ENCODE data around the gene BACH2. TPM values are rescaled to one million over a fixed set of nuclear protein-coding genes. Genes with fewer than 3 reads are reported as not detected.

Gene BACH2
- total and polyA plus RNA-seq, 10 of the 15 experiments (the other 5 are each of a cell fraction or from before 2014, with no cell fraction given), result 0.03 to 0.28 (median 0.04) TPM; not detected in 3

DNA sequence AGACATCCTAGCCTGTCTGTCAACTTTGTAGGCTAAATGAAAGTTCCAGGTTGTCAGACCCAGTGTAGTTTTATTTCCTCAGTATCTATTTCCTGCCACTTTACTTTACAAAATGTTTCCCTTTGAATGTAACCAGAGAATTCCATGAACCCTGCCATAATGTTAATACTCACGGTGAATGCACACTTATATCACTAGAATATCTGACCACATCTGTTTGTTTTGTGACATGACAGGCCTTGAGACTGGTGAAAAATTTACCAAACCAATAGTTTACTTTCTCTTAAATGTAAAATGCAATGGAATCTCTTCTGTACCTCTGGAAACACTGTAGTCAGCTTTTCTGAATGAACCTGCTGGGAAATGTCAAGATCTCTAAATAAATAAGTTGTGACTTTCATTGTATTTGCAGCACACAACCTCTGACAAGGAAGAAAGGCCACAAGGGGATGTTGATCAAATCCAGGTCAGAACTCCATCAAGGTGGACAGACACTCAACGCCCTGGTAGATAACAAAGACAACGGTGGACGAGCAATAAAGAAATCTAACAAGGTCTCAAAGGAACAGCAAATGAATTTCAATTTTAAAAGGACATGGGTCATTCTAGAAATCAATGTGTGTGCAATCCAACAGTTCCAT is 59.2 kb downstream of the BACH2 start:
- CTCF ChIA-PET, result no interaction called here
- in situ Hi-C loops (cut with MboI), result no loop called here
- 15% methylated on average over 4 of the region's 4 CpGs for whole genome bisulfite sequencing (ENCODE audit: insufficient coverage, insufficient replicate concordance, low lambda C conversion rate, missing lambda C conversion rate)
- POLR2A ChIA-PET, result no interaction called here
- Histone ChIP-seq H3K9ac (ENCODE audit: control insufficient read depth, insufficient read depth, low read length) (no peak overlapping the region), H3K4me2 (ENCODE audit: control insufficient read depth, insufficient read depth) (no peak overlapping the region), H3K4me3 (no peak overlapping the region), H3K4me1 (ENCODE audit: control insufficient read depth, insufficient read depth, low read length) (no peaks in the 10 kb centered on the region), H3K79me2 (ENCODE audit: control insufficient read depth, insufficient read depth, low read length) (no peaks in the 10 kb centered on the region), H3K27me3 (replicated peaks in 1 of 2; ENCODE audit: control insufficient read depth in 2 of 2, insufficient read depth in 2 of 2, low read length in 1 of 2) (peaks cover 0 to 3% of the 10 kb centered on the region in 2 experiments; a peak in 1 of 4 replicates), H3K27ac (ENCODE audit: control insufficient read depth, insufficient read depth) (no peak overlapping the region), H2AFZ (ENCODE audit: control insufficient read depth, low read depth, low read length) (no peak overlapping the region), H4K20me1 (ENCODE audit: control insufficient read depth, insufficient read depth) (no peaks in the 10 kb centered on the region), H3K9me3 (replicated peaks; ENCODE audit: control insufficient read depth, insufficient read depth, low read length) (no peaks in the 10 kb centered on the region), H3K36me3 (ENCODE audit: control insufficient read depth in 2 of 2, insufficient read depth in 2 of 2, low read length in 1 of 2) (no peaks in the 10 kb centered on the region)
- intact Hi-C loops (cut with micrococcal nuclease; ENCODE audit: unreplicated experiment), result no loop called here
- FAIRE-seq, result no peak
- no peak for DNase-seq (ENCODE audit: low read depth, low spot score)
- TF ChIP-seq HDAC6 (IDR thresholded peaks at IDR 0.05; ENCODE audit: unreplicated experiment) (no peak), CBX5 (IDR thresholded peaks at IDR 0.05; ENCODE audit: low read depth) (no peak), JUND (IDR thresholded peaks at IDR 0.05; ENCODE audit: low read depth, low read length) (no peak), POLR2A (IDR thresholded peaks at IDR 0.05; ENCODE audit: low read depth, low read length) (no peak), PBX3 (IDR thresholded peaks at IDR 0.05; ENCODE audit: insufficient replicate concordance, low read depth, low read length) (no peak), MTA3 (IDR thresholded peaks at IDR 0.05; ENCODE audit: borderline replicate concordance, low read length) (no peak), NR2C2 (IDR thresholded peaks at IDR 0.05; ENCODE audit: borderline replicate concordance, control insufficient read depth, insufficient read length, low read depth) (no peak), ATF3 (IDR thresholded peaks at IDR 0.05; ENCODE audit: borderline replicate concordance, extremely low read depth, low read depth, low read length) (no peak), RBBP5 (conservative IDR thresholded peaks at IDR 0.05) (no peak), IRF3 (IDR thresholded peaks at IDR 0.05) (no peak), WRNIP1 (IDR thresholded peaks at IDR 0.05; ENCODE audit: borderline replicate concordance, low read depth, low read length) (no peak), NR2F1 (conservative IDR thresholded peaks at IDR 0.05) (no peak)
- BruUV-seq (replicated peaks), result no TSS peak
- RAD21 ChIA-PET (ENCODE audit: unreplicated experiment), result no interaction called here
- no peak for ATAC-seq
- SMC1A ChIA-PET (ENCODE audit: uncharacterized antibody, unreplicated experiment), result no interaction called here
